HepG2 (cell line): ENCODE results near the gene ZFP36. TPM values are rescaled to one million over a fixed set of nuclear protein-coding genes. Genes with fewer than 3 reads are reported as not detected.

Experiments used
- BRD4 ChIP-seq: sonication (generic); formaldehyde crosslinking; IDR thresholded peaks from 2 replicates; pipeline ENCODE4 v1.4.0; 2020; ENCODE audit warnings: missing genetic modification reagents
- HDAC1 ChIP-seq: sonication (generic); formaldehyde crosslinking; IDR thresholded peaks from 2 replicates; pipeline ENCODE4 v1.5.1; 2020; ENCODE audit warnings: mild to moderate bottlenecking, missing genetic modification reagents
- MTA3 ChIP-seq: sonication (generic); formaldehyde crosslinking; IDR thresholded peaks from 2 replicates; pipeline ENCODE4 v1.4.0; 2020; ENCODE audit warnings: missing genetic modification reagents
- RBM39 ChIP-seq: fragments of 200-400 bp; formaldehyde crosslinking; IDR thresholded peaks from one replicate; pipeline ENCODE4 v1.6.1; 2018; ENCODE audit warnings: antibody characterized with exemption, mild to moderate bottlenecking, low read depth, low read length; ENCODE audit not compliant: poor library complexity, severe bottlenecking
- TBX2 ChIP-seq: sonication (generic); formaldehyde crosslinking; IDR thresholded peaks from 2 replicates; pipeline ENCODE4 v1.5.0; 2020; ENCODE audit warnings: missing genetic modification reagents, mild to moderate bottlenecking, borderline replicate concordance
- ZFX ChIP-seq: sonication (generic); formaldehyde crosslinking; IDR thresholded peaks from 2 replicates; pipeline ENCODE4 v1.4.0; 2020; ENCODE audit warnings: mild to moderate bottlenecking, low read depth, missing genetic modification reagents, moderate library complexity
- ZNF547 ChIP-seq: sonication (generic); formaldehyde crosslinking; IDR thresholded peaks from 2 replicates; pipeline ENCODE4 v1.5.1; 2020; ENCODE audit warnings: mild to moderate bottlenecking, missing genetic modification reagents
- ZNF607 ChIP-seq: sonication (generic); formaldehyde crosslinking; IDR thresholded peaks from 2 replicates; pipeline ENCODE4 v1.5.1; 2020; ENCODE audit warnings: missing genetic modification reagents, mild to moderate bottlenecking, borderline replicate concordance
- ZNF687 ChIP-seq: sonication (generic); formaldehyde crosslinking; IDR thresholded peaks from 2 replicates; pipeline ENCODE4 v1.5.1; 2020; ENCODE audit warnings: mild to moderate bottlenecking, missing genetic modification reagents, moderate library complexity
- polyA plus RNA-seq, 8 experiments: library from polyadenylated mRNA; depleted of rRNA in 3 of 8; stranded (reverse) in 7 of 8; unstranded in 1 of 8; fragments of >200 nt; fragmentation: Illumina TruSeq in 4 of 8; extraction: Trizol in 4 of 8; gene quantifications; 2 replicates each; pipeline versions ENCODE4 v1.2.1 to v1.2.3, GENCODE V29; 2011 to 2016; ENCODE audit warnings: low read depth in 4 of 8, missing spikeins in 1 of 8, mixed read lengths in 1 of 8; ENCODE audit not compliant: insufficient read depth in 1 of 8
- total RNA-seq, 5 experiments: library from RNA; depleted of rRNA; stranded (reverse); fragments of >200 nt; fragmentation: Illumina TruSeq; extraction: Trizol; gene quantifications; 2 replicates each; pipeline ENCODE4 v1.2.3, GENCODE V29; 2016; ENCODE audit warnings: low read depth in 1 of 5

Gene ZFP36
- total and polyA plus RNA-seq, 2 of the 13 experiments (the other 11 are each of a cell fraction or from before 2014, with no cell fraction given) = 1.4 to 1.7 TPM

- peak; percentile 76 for TF ChIP-seq ZNF687 (CRISPR knock-in tag)
- TF ChIP-seq HDAC1 (CRISPR knock-in tag) = peak; percentile 18; the same call in 1 of the 2 replicates
- 0 out of 2 replicates have a peak, but pooled peaks have one; percentile 9 for TF ChIP-seq ZNF547 (CRISPR knock-in tag)
- no peak for TF ChIP-seq TBX2 (CRISPR knock-in tag)
- TF ChIP-seq RBM39 = peak; percentile 19
- TF ChIP-seq MTA3 = no peak
- TF ChIP-seq ZFX = peak; percentile 45; the same call in 1 of the 2 replicates
- TF ChIP-seq ZNF607 (CRISPR knock-in tag) = 0 out of 2 replicates have a peak, but pooled peaks have one; percentile 17
- TF ChIP-seq BRD4 (CRISPR knock-in tag) = no peak
Observed at GRCh38 chr19:39407660-39408391, 1.2 kb downstream of the ZFP36 start (continued).
